Fibroblast of lung (primary cell): ENCODE data around the gene TTC24.

Source experiments
- EZH2 ChIP-seq: IDR thresholded peaks from 2 replicates; pipeline ENCODE4 v1.5.1; 2012; ENCODE audit warnings: low read length, control low read depth, mild to moderate bottlenecking; ENCODE audit errors: missing control alignments
- TF ChIP-seq, protein P1 (sequence below), 2 donors: IDR thresholded peaks in 1 of 2; conservative IDR thresholded peaks in 1 of 2; 1 replicate in 1 of 2; 2 replicates in 1 of 2; pipeline ENCODE4 v1.5.1; 2011 to 2012; ENCODE audit warnings: low read length in 2 of 2, control low read depth in 1 of 2, inconsistent platforms in 1 of 2, low read depth in 1 of 2, mild to moderate bottlenecking in 1 of 2

DNA sequence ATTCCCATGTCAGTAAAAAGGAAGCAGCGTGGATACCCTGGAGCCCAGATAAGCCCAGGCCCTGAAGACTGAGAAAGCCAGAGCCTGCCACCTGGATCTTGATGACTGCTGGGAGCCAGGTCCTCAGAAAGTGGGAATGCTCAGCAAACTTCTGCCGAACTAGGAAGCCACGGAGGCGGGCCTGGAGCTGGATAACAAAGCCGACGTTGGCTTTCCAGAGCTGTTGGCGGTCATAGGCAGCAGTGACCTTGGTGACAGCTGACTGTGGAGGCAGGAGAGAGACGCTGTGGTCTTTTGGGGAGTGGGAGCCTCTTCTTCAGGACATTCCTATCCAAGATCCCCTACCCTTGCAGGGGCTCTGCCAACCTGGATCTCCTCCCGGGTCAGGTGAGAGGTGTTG lies 31.5 kb upstream of the TTC24 start:
- TF ChIP-seq, protein P1, sequence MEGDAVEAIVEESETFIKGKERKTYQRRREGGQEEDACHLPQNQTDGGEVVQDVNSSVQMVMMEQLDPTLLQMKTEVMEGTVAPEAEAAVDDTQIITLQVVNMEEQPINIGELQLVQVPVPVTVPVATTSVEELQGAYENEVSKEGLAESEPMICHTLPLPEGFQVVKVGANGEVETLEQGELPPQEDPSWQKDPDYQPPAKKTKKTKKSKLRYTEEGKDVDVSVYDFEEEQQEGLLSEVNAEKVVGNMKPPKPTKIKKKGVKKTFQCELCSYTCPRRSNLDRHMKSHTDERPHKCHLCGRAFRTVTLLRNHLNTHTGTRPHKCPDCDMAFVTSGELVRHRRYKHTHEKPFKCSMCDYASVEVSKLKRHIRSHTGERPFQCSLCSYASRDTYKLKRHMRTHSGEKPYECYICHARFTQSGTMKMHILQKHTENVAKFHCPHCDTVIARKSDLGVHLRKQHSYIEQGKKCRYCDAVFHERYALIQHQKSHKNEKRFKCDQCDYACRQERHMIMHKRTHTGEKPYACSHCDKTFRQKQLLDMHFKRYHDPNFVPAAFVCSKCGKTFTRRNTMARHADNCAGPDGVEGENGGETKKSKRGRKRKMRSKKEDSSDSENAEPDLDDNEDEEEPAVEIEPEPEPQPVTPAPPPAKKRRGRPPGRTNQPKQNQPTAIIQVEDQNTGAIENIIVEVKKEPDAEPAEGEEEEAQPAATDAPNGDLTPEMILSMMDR (conservative IDR thresholded peaks at IDR 0.05 in 1 of 2, IDR thresholded peaks at IDR 0.05 in 1 of 2; ENCODE audit: low read depth in 1 of 2, low read length in 2 of 2), result no peak
- no peak for TF ChIP-seq EZH2
